AG09319 (cell line): Measurements from ENCODE around the gene C1orf116.

Experiments
- DNase-seq: peaks from one replicate; pipeline ENCODE4 v3.0.0-alpha.2; 2010; ENCODE audit warnings: low read depth; ENCODE audit errors: extremely low read depth
- TF ChIP-seq, protein P1 (sequence below): IDR thresholded peaks from 2 replicates; pipeline ENCODE4 v1.5.1; 2011; ENCODE audit warnings: low read depth, mild to moderate bottlenecking, inconsistent platforms, low read length, moderate library complexity

Gene C1orf116

DNA sequence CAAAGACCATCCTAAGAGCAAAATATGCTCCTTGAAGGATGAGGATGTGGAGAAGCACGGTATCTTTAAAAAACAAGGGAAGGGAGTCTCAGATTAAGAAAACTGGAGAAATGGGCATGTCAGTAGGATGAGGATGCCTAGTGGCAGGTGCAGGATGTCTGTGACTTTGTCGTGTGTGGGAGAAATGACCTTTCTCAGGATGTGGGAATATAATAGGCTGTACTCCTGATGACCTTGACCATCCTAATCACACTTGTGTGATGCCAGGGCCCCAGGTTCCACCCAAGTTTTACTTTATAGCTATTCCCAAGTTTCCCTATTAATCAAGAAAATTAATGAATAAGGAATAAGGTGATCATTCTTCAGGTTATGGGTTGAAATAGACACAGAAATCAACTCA is 12.9 kb downstream of the C1orf116 start:
- TF ChIP-seq, protein P1, sequence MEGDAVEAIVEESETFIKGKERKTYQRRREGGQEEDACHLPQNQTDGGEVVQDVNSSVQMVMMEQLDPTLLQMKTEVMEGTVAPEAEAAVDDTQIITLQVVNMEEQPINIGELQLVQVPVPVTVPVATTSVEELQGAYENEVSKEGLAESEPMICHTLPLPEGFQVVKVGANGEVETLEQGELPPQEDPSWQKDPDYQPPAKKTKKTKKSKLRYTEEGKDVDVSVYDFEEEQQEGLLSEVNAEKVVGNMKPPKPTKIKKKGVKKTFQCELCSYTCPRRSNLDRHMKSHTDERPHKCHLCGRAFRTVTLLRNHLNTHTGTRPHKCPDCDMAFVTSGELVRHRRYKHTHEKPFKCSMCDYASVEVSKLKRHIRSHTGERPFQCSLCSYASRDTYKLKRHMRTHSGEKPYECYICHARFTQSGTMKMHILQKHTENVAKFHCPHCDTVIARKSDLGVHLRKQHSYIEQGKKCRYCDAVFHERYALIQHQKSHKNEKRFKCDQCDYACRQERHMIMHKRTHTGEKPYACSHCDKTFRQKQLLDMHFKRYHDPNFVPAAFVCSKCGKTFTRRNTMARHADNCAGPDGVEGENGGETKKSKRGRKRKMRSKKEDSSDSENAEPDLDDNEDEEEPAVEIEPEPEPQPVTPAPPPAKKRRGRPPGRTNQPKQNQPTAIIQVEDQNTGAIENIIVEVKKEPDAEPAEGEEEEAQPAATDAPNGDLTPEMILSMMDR: no peak
- no peak for DNase-seq

DNA sequence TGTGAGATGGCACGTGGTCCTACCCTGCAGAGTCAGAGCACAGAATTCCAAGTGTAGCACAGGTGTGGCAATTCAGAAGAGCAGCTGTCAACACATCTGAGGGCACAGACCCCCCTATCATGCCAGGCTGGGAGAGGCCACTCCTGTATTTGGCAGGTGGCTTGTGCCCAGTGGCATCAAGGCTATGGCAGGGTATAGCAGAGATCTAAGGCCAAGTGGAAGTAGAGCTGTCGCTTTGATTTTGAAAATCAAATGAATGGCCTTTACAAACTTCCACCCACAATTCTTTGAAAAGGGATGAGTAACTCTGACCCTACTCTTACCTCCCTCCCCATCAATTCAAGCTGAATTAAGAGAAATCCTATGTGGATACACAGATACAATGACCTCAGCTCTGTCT is 13.4 kb downstream of the C1orf116 start:
- TF ChIP-seq, protein P1: no peak
- DNase-seq: no peak

GRCh38 chr1:207018707-207019106 is 13.8 kb downstream of the C1orf116 start:
- TF ChIP-seq, protein P1: no peak
- DNase-seq: no peak

DNA sequence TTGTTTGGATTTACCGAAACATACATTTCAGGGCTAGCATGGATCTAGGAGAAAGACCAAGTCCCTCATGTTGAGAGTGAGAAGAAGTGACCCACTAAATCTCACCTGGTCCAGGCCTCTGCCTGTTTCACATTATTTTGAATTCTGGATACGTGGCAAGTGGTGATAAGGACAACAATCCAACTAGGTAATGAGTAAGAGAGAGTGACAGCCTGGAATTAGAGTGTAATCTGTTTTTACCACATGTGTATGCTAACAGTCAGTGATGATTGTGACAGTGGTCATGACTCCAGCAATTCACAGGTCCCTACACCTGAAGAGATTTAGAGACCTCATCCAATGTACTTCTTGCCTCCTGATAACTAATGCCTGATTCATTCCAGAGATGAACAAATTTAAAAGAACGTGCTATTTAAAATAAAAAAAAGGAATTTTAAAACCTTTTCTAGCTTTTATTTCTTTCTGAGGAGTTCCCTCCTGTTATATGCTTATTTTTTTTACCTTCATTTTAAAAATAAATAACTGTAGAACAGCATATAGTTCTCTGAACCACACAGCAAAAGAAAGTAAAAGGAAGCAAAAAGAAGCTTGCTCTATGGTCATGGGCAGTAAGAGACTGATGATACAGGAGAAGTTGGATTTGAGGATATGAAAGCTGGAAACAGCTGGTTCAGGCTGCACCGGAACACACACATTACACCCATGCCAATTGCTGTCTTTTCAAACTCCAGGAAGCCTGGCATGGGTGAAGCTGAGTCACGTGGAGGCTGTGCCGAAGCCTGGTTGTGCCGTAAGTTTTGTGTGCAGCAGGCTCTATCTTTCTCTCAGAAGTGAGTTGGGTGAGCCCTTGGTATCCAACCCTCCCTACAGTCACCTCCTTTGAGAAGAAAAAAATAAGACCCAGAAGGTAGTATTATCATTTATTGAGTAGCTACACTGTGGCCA is 14.7 kb downstream of the C1orf116 start:
- no peak for DNase-seq
- TF ChIP-seq, protein P1: no peak

DNA sequence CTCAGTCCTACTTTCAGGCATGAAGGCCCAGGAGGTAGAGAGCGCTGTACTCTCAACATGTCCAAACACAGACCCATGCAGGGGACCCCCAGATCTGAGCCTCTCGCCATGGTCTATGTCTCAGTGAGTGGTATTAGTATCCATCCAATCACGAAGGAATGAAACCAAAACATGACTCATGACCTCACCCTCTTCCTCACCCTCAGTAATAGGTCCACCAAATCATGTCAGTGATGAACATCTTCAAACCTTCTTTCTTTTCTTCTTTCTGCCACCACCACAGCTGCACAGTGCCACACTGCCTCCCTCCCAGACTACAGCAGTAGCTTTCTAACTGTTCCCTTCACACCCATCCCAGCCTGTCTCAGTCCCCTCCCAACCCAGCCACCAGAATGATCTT is 16.8 kb downstream of the C1orf116 start:
- TF ChIP-seq, protein P1: no peak
- DNase-seq: no peak

DNA sequence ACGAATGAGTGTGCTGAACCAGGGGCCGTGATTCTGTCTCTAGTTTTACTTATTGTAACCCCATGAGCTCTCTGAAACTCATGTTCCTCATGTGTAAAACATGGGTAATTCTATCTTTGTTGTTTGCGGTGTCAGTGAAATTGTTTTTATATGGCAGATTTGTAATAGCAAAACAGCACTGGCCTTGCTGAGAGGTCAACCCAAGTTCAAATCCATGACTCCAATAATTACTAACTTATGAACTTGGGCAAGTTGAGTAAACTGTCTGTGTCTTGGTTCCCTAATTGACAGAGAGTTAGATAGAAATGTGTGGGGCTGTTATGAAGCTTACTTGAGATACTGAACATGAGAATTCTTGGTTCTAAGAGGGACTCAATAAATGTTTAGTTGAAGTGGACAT is 17.8 kb downstream of the C1orf116 start:
- DNase-seq: no peak
- TF ChIP-seq, protein P1: no peak

- no peak for DNase-seq
- TF ChIP-seq, protein P1: no peak
These were observed 19.1 kb downstream of the C1orf116 start for GRCh38 chr1:207013321-207014085.
